PC-9 (cell line): ENCODE results near the gene CACNB4. TPM values are rescaled to one million over a fixed set of nuclear protein-coding genes. Genes with fewer than 3 reads are reported as not detected.

Experiments used
- BruUV-seq: library from RNA; stranded (reverse); fragments of 400-500 nt; replicated peaks from 2 replicates; lab custom pipeline; 2021; lab: Mats Ljungman, UMichigan
- CTCF ChIA-PET: fragments of 300-600 bp; sonication (Branson Sonifier 250); formaldehyde crosslinking; loops from one replicate; lab custom pipeline; 2022; ENCODE audit warnings: antibody characterized with exemption; lab: Charles Lee
- POLR2A ChIA-PET: fragments of 300-600 bp; sonication (Branson Sonifier 250); formaldehyde crosslinking; loops from one replicate; lab custom pipeline; 2022; ENCODE audit warnings: antibody characterized with exemption; ENCODE audit not compliant: unreplicated experiment; lab: Charles Lee
- DNase-seq, 2 experiments: peaks; one replicate each; pipeline versions ENCODE4 v3.0.0 to v3.0.0-alpha.2; 2015 to 2022; ENCODE audit warnings: mixed read lengths in 1 of 2
- H2AFZ ChIP-seq: fragments of 200-600 bp; sonication (generic); 2 replicates; pipeline ENCODE4 v1.8.1; 2017; ENCODE audit warnings: antibody characterized with exemption
- H3F3A ChIP-seq: fragments of 200-600 bp; sonication (generic); 2 replicates; pipeline ENCODE4 v1.8.1; 2017; ENCODE audit warnings: antibody characterized with exemption, mild to moderate bottlenecking, low read depth; ENCODE audit not compliant: insufficient read depth
- H3K27ac ChIP-seq: fragments of 200-600 bp; sonication (generic); 2 replicates; pipeline ENCODE4 v1.6.1; 2016; ENCODE audit warnings: mixed run types
- H3K27me3 ChIP-seq: fragments of 200-600 bp; sonication (generic); 2 replicates; pipeline ENCODE4 v1.6.1; 2016; ENCODE audit warnings: low read depth, mixed run types; ENCODE audit not compliant: insufficient read depth
- H3K36me3 ChIP-seq: fragments of 200-600 bp; sonication (generic); 2 replicates; pipeline ENCODE4 v1.6.1; 2016; ENCODE audit warnings: low read depth, mixed run types
- H3K4me1 ChIP-seq: fragments of 200-600 bp; sonication (generic); replicated peaks from 2 replicates; pipeline ENCODE4 v1.6.1; 2016; ENCODE audit warnings: mixed run types; ENCODE audit not compliant: insufficient read depth
- H3K4me2 ChIP-seq: fragments of 200-600 bp; sonication (generic); 2 replicates; pipeline ENCODE4 v1.6.1; 2017; ENCODE audit warnings: mixed run types
- H3K4me3 ChIP-seq: fragments of 200-600 bp; sonication (generic); 2 replicates; pipeline ENCODE4 v1.6.1; 2016; ENCODE audit warnings: mixed run types
- H3K79me2 ChIP-seq: fragments of 200-600 bp; sonication (generic); 2 replicates; pipeline ENCODE4 v1.6.1; 2017; ENCODE audit warnings: low read depth, mixed run types
- H3K9me2 ChIP-seq: fragments of 200-600 bp; sonication (generic); 2 replicates; pipeline ENCODE4 v1.8.1; 2017; ENCODE audit warnings: mild to moderate bottlenecking; ENCODE audit not compliant: insufficient read depth
- H3K9me3 ChIP-seq: fragments of 200-600 bp; sonication (generic); 2 replicates; pipeline ENCODE4 v1.8.1; 2016; ENCODE audit warnings: low read depth; ENCODE audit not compliant: insufficient read depth
- H4K20me1 ChIP-seq: fragments of 200-600 bp; sonication (generic); 2 replicates; pipeline ENCODE4 v1.8.1; 2017; ENCODE audit not compliant: insufficient read depth
- EZH2 ChIP-seq: fragments of 200-600 bp; sonication (generic); IDR thresholded peaks from 2 replicates; pipeline ENCODE4 v1.8.0; 2017; ENCODE audit warnings: antibody characterized with exemption, low read depth
- intact Hi-C: fragments of 100-400 bp; cut with micrococcal nuclease; formaldehyde crosslinking; loops from one replicate; pipeline ENCODE4 v1.10.0; 2022; ENCODE audit not compliant: unreplicated experiment
- total RNA-seq: library from RNA; stranded (reverse); gene quantifications from 2 replicates; pipeline ENCODE4 v1.2.3, GENCODE V29; 2021
- TF ChIP-seq, protein P1 (sequence below): fragments of 200-600 bp; sonication (generic); conservative IDR thresholded peaks from 2 replicates; pipeline ENCODE4 v1.6.1; 2017; ENCODE audit warnings: mixed run types, antibody characterized with exemption, mild to moderate bottlenecking, moderate library complexity

The CACNB4 gene
- total RNA-seq, 1 experiment from 2014 or later, result 0.98 TPM

DNA sequence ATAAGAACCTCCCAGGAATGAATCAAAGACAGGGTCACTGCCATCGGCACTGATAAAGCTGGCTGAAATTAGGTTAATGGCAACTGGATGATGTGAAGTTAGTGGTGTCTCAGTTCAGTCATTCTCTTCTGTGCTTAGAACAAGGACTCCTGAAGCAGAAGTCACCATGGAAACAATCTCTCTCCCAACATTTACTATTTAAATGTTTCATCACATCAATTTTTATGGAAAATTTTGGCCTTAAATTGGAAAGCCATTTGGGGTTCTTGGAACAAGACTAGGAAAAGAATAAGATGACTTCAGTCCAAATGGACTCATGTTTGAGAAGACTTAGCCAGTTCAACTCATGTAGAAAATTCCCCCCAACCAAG is 255.2 kb downstream of the CACNB4 start:
- H2AFZ ChIP-seq, result no peak overlapping the region
- ChIA-PET CTCF (no interaction called here), POLR2A (no interaction called here)
- no peak overlapping the region for H3K4me2 ChIP-seq
- no peaks in the 10 kb centered on the region for H3K9me3 ChIP-seq
- no peaks in the 10 kb centered on the region for H3K79me2 ChIP-seq
- intact Hi-C loops, result no loop called here
- no peak for TF ChIP-seq EZH2
- TF ChIP-seq, protein P1, sequence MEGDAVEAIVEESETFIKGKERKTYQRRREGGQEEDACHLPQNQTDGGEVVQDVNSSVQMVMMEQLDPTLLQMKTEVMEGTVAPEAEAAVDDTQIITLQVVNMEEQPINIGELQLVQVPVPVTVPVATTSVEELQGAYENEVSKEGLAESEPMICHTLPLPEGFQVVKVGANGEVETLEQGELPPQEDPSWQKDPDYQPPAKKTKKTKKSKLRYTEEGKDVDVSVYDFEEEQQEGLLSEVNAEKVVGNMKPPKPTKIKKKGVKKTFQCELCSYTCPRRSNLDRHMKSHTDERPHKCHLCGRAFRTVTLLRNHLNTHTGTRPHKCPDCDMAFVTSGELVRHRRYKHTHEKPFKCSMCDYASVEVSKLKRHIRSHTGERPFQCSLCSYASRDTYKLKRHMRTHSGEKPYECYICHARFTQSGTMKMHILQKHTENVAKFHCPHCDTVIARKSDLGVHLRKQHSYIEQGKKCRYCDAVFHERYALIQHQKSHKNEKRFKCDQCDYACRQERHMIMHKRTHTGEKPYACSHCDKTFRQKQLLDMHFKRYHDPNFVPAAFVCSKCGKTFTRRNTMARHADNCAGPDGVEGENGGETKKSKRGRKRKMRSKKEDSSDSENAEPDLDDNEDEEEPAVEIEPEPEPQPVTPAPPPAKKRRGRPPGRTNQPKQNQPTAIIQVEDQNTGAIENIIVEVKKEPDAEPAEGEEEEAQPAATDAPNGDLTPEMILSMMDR, result no peak
- H3F3A ChIP-seq, result no peaks in the 10 kb centered on the region
- no peaks in the 10 kb centered on the region for H3K27me3 ChIP-seq
- no peak for DNase-seq
- H3K4me1 ChIP-seq, result no peaks in the 10 kb centered on the region
- H4K20me1 ChIP-seq, result no peaks in the 10 kb centered on the region
- no peak overlapping the region for H3K27ac ChIP-seq
- no TSS peak for BruUV-seq
- no peaks in the 10 kb centered on the region for H3K9me2 ChIP-seq
- no peaks in the 10 kb centered on the region for H3K36me3 ChIP-seq
- H3K4me3 ChIP-seq, result no peak overlapping the region

DNA sequence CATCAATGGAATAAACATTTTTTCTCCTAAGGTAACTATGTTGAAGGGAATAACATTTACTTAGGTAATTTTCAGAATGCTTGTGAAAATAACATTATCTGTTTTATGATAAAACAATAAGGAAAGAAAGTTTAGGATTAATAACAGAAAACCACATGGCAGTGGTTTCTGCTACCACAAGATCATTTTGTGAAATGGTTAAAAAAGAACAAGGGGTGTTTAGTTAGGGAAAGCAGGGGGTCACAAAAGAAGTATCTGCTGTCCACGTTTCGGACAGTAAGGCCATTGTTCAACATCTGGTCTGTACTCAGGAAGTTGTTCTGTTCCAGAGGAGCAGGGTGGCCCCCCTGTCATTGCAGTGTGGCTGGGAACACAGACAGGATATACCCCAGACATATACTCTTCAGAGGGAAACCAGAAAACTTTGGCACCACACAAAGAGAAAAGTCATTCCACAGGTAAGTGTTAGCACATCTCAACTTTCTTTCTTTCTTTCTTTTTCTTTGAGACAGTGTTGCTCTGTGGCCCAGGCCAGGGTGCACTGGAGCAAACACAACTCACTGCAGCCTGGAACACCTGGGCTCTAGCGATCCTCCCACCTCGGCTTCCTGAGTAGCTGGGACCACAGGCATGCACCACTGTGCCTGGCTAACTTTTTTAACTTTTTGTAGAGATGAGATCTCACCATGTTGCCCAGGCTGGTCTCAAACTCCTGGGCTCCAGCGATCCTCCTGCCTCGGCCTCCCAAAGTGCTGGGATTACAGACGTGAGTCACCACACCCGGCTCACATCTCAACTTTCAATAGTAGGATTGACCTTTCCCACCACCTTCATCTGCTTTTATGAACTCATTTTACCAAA is 255.8 kb downstream of the CACNB4 start:
- H3F3A ChIP-seq, result no peaks in the 10 kb centered on the region
- DNase-seq, result no peak
- intact Hi-C loops, result no loop called here
- TF ChIP-seq, protein P1, result no peak
- TF ChIP-seq EZH2, result no peak
- BruUV-seq, result no TSS peak
- CTCF ChIA-PET, result no interaction called here
- H3K27me3 ChIP-seq, result no peaks in the 10 kb centered on the region
- no peak overlapping the region for H3K27ac ChIP-seq
- no peaks in the 10 kb centered on the region for H3K9me2 ChIP-seq
- H2AFZ ChIP-seq, result no peak overlapping the region
- H3K4me2 ChIP-seq, result no peak overlapping the region
- H3K4me1 ChIP-seq, result no peaks in the 10 kb centered on the region
- no peaks in the 10 kb centered on the region for H3K79me2 ChIP-seq
- no peak overlapping the region for H3K4me3 ChIP-seq
- no peaks in the 10 kb centered on the region for H4K20me1 ChIP-seq
- POLR2A ChIA-PET, result no interaction called here
- H3K9me3 ChIP-seq, result no peaks in the 10 kb centered on the region
- H3K36me3 ChIP-seq, result no peaks in the 10 kb centered on the region

DNA sequence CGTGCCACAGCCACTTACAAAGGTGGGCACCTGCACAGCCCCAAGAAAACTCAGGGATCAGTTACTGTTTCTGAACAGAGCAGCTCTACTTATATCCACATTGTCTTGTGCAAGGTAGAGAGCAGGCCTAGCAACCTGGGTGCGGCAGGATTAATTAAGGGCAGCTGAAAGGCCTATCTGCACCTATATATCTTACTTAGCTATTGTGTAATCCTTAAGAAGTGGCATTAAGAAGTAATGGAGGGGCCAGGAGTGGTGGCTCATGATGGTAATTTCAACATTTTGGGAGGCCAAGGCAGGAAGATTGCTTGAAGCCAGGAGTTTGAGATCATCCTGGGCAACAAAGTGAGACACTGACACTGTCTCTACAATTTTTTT is 257.8 kb downstream of the CACNB4 start:
- no peaks in the 10 kb centered on the region for H3K4me1 ChIP-seq
- intact Hi-C loops, result no loop called here
- BruUV-seq, result no TSS peak
- no peak for TF ChIP-seq EZH2
- TF ChIP-seq, protein P1, result no peak
- H3K4me2 ChIP-seq, result no peak overlapping the region
- POLR2A ChIA-PET, result interaction anchor here (0.7 kb wide), 1 partner anchor 13 kb away, joined by 3 read pairs; the partner anchor contains the start of gene ARL5A
- no peaks in the 10 kb centered on the region for H3K27me3 ChIP-seq
- H3K27ac ChIP-seq, result no peak overlapping the region
- H3K4me3 ChIP-seq, result no peak overlapping the region
- no peak overlapping the region for H2AFZ ChIP-seq
- no peaks in the 10 kb centered on the region for H4K20me1 ChIP-seq
- no peaks in the 10 kb centered on the region for H3K9me3 ChIP-seq
- H3F3A ChIP-seq, result no peaks in the 10 kb centered on the region
- H3K36me3 ChIP-seq, result no peaks in the 10 kb centered on the region
- CTCF ChIA-PET, result no interaction called here
- no peaks in the 10 kb centered on the region for H3K79me2 ChIP-seq
- DNase-seq, result no peak
- H3K9me2 ChIP-seq, result no peaks in the 10 kb centered on the region
